ENCODE measurements around the gene SLIT3. TPM values are rescaled to one million over a fixed set of nuclear protein-coding genes. Genes with fewer than 3 reads are reported as not detected.

SLIT3 gene
- total and polyA plus RNA-seq, 2 donors (not counting 3 experiments of a cell fraction or from before 2014, with no cell fraction given): 0.90 to 1.0 TPM

DNA sequence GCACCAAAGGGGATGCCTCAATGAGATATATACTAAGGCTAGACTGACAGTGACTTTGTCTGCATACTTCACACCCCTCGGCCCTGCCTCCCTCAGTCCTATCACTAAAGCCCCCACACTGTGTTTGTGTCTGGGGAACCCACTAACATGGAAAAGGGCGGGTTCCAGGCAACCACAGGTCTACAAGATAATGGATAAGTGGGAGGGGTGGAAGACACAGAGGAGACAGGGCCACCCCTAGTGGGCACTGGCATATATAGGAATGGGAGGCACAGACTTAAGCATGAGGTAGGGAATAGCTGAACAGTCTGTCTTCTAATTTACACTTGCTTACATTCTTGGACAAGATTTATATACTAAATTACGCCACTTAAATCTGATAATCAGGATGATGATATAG, 74.0 kb downstream of the SLIT3 start:
- Histone ChIP-seq H3K36me3 (ENCODE audit: control insufficient read depth in 2 of 2, extremely low read depth in 1 of 2, insufficient read depth in 2 of 2, low read length in 2 of 2) (no peaks in the 10 kb centered on the region), H3K27me3 (ENCODE audit: control insufficient read depth in 2 of 2, insufficient read depth in 2 of 2, low read length in 2 of 2) (no peaks in the 10 kb centered on the region), H3K4me2 (ENCODE audit: insufficient read depth, low read length) (no peak overlapping the region), H3K27ac (ENCODE audit: insufficient read depth, low read depth, low read length) (no peak overlapping the region), H3K79me2 (ENCODE audit: control insufficient read depth, insufficient read depth, low read length) (no peaks in the 10 kb centered on the region), H3K4me3 (replicated peaks in 1 of 3; ENCODE audit: insufficient read depth in 1 of 3, low read depth in 1 of 3, low read length in 3 of 3) (no peak overlapping the region), H3K9me3 (replicated peaks; ENCODE audit: control insufficient read depth, insufficient read depth, low read length) (no peaks in the 10 kb centered on the region), H2AFZ (ENCODE audit: low read depth, low read length) (no peak overlapping the region), H3K4me1 (ENCODE audit: control insufficient read depth, extremely low read depth, insufficient read depth, low read length) (no peaks in the 10 kb centered on the region), H3K9ac (replicated peaks; ENCODE audit: extremely low read depth, insufficient read depth, low read length) (no peak overlapping the region), H4K20me1 (replicated peaks; ENCODE audit: control insufficient read depth, extremely low read depth, insufficient read depth, low read length) (no peaks in the 10 kb centered on the region), H3K9me1 (replicated peaks; ENCODE audit: control insufficient read depth, extremely low read depth, insufficient read depth, low read length) (no peaks in the 10 kb centered on the region)
- FAIRE-seq (no peak), DNase-seq (ENCODE audit: low read depth, low spot score) (no peak)
- ChIA-PET CTCF (no interaction called here), POLR2A (no interaction called here)
- dilution Hi-C loops (cut with MboI; ENCODE audit: extremely low pct_ligation_motif_present, low sequenced_read_pairs): no loop called here
- TF ChIP-seq, protein P1, sequence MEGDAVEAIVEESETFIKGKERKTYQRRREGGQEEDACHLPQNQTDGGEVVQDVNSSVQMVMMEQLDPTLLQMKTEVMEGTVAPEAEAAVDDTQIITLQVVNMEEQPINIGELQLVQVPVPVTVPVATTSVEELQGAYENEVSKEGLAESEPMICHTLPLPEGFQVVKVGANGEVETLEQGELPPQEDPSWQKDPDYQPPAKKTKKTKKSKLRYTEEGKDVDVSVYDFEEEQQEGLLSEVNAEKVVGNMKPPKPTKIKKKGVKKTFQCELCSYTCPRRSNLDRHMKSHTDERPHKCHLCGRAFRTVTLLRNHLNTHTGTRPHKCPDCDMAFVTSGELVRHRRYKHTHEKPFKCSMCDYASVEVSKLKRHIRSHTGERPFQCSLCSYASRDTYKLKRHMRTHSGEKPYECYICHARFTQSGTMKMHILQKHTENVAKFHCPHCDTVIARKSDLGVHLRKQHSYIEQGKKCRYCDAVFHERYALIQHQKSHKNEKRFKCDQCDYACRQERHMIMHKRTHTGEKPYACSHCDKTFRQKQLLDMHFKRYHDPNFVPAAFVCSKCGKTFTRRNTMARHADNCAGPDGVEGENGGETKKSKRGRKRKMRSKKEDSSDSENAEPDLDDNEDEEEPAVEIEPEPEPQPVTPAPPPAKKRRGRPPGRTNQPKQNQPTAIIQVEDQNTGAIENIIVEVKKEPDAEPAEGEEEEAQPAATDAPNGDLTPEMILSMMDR (IDR thresholded peaks at IDR 0.05; ENCODE audit: extremely low read depth in 1 of 2, insufficient read depth in 1 of 2, low read depth in 1 of 2, low read length in 2 of 2): no peak
- TF ChIP-seq, protein P2, sequence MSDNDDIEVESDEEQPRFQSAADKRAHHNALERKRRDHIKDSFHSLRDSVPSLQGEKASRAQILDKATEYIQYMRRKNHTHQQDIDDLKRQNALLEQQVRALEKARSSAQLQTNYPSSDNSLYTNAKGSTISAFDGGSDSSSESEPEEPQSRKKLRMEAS (IDR thresholded peaks at IDR 0.05; ENCODE audit: insufficient read depth, insufficient read length): no peak
- TF ChIP-seq FOS (IDR thresholded peaks at IDR 0.05; ENCODE audit: borderline replicate concordance, insufficient read depth, low read length) (no peak), GATA2 (IDR thresholded peaks at IDR 0.05; ENCODE audit: insufficient read depth, insufficient read length, low read depth, low read length) (no peak), JUN (IDR thresholded peaks at IDR 0.05; ENCODE audit: borderline replicate concordance, insufficient read depth, insufficient read length, low read depth) (no peak), POLR2AphosphoS5 (IDR thresholded peaks at IDR 0.05; ENCODE audit: insufficient read depth, low read depth, low read length) (no peak), POLR2A (IDR thresholded peaks at IDR 0.05; ENCODE audit: low read depth, low read length) (no peak), EZH2 (IDR thresholded peaks at IDR 0.05; ENCODE audit: borderline replicate concordance, low read depth, low read length, severe bottlenecking) (no peak), MYC (IDR thresholded peaks at IDR 0.05; ENCODE audit: low read depth, low read length) (no peak)
- intact Hi-C loops (cut with micrococcal nuclease): no loop called here
- no TSS peak for BruUV-seq (replicated peaks)
